HG02759 (cell line): ENCODE measurements around the gene UBE2V1.
A peak's percentile ranks its signal among the peaks of the same experiment; 100 is the strongest.
"Not testable (repeated sequence)": the region's sequence is repeated elsewhere in the genome, so short reads cannot be mapped to it uniquely, and the experiment has no call there.

Experiments used
- ATAC-seq: cut with Tn5 transposase; IDR thresholded peaks from one replicate; pipeline ENCODE4 v1.9.1; 2021; ENCODE audit warnings: mild to moderate bottlenecking, moderate library complexity; ENCODE audit not compliant: unreplicated experiment

UBE2V1 gene

DNA sequence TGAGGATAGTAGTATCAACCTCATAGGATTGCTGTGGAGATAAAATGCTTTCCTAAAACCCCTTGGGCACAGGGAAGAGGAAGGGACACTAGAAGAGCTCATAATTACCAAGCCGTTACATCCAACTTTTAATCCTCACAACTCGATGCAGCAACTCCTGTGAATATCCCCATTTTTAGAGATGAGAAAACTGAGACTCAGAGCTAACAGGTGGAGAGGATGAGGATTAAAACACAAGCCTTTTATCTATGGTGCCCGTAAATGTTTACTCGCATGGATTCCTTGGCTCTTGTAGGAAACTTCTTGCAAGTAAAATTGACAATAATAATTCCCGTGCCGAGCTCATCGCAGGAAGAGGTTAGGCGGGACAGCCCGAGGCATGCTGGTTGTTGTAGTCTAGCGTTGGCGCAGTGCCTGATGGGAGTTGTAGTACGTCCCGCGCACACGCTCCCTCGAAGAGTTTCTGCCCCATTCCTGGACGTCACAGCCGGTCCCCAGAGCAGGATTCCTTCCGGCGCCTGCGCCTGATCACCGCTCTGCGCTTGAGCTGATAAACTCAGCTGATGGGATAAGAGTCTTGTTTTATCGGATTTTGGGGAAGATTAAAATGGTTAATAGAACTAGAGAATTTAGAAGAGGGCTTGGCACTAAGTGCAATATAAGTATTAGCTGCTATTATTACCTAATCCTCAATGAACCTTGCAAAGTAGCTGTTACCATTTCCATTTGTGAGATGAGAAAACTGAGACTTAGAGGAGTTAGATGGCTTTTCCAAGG is 2.8 kb upstream of the UBE2V1 start:
- ATAC-seq, result peak; percentile 78

DNA sequence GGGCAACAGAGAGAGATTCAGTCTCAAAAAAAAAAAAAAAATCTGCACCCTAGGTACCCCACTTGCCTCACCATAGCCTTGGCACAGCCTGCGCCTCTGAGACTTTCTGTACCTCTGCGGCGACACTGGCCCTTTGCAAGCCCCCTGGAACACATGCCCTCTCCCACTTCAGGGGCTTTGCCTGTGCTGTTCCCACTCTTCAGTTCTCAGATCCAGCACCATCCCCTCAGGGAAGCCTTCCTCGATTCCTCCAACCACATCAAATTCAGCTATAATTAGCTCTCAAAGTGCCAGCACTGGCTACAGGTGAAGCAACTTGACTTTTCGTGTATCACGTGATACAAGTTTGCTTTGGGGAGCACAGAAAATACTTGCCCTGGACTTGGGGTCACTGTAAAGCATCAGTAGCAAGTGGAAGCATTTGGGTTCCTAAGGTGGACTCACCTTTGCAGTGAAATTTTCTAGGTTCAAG is 2.1 kb upstream of the UBE2V1 start:
- ATAC-seq, result no peak

DNA sequence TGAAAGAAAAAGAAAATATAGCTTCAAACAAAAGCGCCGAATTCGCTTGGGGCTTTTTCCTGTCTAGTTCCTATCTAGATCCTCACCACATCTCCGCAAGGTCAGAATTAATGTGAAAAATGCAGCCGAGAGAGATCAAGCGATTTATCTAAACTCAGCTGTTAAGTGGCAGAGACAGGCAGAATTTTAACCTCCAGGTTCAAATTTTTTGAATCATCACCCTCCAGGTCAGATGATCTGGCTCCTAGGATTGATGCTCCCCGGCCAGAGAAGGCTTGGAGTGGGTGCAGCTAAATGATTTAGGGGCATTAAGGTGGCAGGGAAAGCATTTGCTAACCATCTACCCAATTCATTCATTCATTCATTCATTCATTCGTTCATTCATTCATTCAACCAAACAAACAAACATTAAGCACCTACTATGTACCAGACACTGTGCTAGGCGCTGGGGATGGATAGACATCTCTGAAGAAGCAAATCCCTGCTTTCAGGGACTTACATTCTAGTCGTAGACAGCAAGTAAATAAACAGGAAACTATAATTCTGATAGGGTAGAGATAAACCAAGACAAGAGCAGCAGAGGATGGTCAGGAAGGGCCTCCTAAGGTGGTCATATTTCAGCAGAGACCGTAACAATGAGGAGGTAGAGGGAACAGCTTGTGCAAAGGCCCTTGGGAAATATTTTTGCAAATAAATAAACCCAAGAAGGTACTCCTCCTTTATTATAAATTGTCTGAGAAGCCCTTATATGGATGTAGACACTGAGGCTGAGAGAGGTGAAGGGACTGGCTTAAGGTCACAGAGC is 672 bp upstream of the UBE2V1 start:
- no peak for ATAC-seq

DNA sequence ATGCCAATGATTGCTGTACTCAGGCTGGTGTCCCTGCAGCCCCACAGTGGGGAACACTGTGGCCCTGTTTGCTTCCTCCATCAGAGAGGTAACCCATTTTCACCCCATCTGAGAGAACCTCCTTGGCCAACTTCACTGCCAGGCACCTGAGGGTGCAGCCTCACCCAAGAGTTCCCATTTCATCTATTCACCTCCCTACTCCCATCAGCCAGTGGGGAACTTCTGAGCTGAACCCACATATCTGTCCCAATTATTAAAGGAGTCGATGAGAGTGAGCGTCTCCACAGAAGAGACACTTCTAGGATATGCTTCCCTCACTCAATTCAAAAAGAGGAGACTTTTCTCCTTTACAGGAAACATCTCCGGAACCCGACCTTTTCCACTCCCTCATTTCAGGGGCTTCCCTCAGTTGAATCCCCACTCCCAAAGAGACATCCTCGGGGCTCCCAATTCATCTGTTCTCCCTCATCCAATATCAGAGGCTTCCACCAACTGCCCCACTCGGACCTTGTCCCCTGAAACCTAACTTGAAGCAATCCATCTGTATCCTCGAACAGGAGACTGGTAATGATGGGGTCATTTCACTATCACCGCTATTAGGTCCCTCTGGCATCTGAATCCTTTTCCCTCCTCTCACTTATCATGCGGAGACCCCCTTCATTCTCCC is 988 bp downstream of the UBE2V1 start:
- no peak for ATAC-seq

DNA sequence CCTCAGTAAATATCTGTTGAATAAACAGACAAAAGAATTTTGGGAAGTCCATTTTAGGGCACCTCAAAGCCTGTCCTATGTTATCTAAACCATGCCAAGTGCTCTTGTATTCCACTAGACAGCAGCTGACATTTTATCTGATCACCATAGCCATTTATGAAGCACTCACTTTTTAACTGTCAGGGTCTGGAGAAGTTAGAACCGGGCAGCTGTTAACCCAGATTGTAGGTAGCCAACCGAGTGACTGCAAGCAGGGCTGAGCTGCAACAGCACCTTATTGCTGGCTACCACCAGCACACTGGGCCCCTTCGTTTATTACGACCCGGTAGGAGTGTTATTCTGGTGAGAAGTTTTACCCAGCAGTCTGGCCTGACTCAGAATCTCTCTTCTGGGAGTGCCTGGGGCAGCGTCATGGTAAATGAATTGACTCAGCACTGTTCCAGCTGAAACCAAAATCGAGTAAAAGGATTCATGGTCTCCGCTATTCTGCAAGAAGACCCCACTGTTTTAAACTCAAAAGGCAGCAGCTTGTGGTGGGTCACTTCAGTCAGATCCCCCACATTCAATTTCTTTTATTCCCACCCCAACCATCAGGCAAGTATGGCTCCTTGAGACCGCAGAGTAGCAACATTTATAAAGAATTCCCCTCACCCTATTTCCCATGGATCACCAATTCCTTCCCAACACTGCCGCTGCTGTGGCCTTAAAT is 1.7 kb downstream of the UBE2V1 start:
- ATAC-seq, result no peak

DNA sequence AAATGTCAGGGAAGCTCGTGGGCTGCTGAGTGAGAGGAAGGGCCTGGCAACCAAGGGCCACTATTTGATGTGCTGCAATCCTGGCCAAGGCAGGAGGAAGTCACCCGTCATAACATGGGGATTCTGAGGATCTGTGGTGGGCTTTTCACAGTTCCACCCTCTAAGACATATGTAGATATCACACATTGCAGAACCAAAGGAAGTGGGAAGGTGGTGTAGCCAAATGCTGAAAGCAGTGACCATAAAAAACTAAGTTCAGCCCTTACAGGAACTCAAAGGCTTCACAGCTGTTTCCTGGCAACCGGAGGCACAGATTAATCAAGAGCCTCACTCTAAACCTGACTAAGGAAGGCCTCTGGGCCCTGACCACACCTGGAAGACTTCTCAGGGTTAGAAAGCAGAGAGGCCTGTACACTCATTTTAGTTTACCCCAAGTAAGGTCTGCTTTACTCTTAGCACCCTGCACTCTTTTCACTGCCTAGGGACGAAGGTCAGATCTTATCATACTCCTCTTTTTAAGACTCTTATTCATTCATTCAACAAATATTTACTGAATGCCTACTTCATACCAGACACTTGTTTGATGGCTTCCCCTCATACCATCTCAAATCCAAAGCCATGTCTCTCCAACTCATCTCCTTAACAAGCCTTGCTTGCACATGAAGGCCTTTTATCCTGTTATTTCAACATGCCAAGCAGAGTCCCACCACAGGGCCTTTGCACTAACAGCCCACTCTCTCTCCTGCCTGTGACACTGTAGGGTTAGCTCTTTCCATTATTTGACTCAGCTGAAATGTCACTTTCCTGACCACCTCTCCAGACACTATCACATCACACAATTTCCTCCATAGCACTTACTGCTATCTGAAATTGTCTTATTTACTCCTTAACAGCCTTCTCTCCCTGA is 2.6 kb downstream of the UBE2V1 start:
- ATAC-seq, result peak; percentile 51

DNA sequence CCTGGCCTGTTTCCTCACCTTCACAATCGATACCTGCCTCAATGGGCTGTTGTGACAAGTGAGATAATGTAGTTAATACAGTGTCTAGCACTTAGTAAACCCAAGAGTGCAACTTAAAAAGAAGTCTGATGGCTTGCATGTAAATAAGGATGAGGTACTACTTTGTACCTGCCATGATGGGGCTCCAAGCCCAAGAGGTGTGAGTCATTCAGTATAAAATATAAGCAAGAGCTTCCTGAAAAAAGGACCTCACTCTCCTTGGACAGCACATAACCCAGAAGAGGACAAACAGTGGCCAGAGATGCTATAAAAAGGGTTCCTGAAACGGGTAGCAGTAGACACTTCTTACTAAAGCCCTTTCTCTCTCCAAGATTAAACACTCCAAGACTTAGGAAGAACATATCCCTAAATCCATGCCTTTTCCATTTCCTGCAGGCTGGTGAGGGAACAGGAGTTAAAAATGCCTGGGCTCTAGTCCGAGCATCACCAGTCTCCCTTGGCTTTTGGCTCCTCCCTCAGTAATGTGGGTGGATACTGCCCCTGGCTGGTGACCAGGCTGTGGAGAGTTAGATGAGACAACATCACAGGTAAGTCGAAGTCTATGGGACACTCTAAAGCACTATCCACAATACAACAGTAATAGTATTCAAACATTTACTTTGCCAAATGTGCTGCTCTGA is 4.3 kb downstream of the UBE2V1 start:
- ATAC-seq, result no peak

DNA sequence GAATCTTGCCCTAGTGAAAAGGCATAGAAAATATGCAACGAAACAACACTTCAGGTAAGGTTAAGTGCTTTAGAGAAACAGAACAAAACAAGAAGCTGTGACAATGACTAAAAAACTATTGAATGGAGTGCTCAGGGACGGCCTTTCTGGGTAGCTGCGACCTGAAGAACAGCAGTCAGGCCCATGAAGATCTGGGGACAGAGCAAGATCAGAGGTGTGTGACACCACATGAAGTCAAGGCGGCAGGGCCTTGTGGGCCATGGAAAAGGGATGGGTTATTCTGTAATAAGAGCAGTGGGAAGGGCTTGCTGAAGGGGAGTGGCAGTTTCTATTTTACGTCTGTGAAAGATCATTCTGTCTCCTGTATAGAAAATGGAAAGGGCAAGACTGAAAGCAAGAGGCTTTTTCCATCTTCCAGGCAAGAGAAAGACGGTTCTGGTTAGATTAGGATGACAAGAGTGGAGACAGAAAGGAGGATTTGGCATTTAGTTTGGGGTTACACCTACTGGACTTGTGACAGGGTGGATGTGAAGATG is 5.1 kb downstream of the UBE2V1 start:
- no peak for ATAC-seq

DNA sequence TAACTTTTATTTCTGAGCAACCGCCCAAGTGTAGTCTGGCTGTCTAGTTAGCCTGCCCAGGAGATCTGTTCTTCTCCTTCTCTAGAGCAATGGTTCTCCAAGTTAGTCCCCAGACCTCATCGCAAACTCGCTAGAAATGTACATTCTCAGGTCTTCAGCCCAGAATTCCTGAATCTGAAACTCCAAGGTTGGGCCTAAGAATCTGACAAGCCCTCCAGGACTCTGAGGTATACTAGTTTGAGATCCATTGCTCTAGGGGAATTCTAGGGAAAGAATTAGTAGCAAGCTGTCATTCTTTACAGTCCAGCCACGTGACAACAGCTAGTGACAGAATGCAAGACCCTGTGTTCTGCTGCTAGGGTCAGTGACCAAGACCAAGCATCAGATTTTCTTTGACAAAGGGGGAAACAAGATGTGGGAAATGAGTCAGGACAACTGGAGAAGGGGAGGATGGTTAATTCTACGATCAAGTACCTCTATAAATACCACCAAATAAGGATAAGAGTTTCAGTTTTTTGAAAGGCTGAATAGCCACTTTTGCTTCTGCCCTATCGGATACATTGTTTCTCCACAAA is 5.8 kb downstream of the UBE2V1 start:
- ATAC-seq, result no peak

DNA sequence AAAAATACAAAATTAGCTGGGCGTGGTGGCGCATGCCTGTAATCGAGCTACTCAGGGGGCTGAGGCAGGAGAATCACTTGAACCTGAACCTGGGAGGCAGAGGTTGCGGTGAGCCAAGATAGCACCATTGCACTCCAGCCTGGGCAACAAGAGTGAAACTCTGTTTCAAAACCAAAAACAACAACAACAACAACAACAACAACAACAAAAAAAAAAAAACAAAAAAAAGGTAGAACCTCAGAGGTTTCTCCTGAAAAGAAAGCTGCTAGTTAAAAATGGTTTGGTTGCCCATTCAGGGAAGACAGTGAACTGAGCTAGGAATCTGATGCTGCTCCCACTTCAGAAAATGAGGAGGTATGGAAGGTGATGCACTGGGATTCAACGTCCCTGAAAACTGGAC is 6.3 kb downstream of the UBE2V1 start:
- ATAC-seq, result not testable (repeated sequence)

DNA sequence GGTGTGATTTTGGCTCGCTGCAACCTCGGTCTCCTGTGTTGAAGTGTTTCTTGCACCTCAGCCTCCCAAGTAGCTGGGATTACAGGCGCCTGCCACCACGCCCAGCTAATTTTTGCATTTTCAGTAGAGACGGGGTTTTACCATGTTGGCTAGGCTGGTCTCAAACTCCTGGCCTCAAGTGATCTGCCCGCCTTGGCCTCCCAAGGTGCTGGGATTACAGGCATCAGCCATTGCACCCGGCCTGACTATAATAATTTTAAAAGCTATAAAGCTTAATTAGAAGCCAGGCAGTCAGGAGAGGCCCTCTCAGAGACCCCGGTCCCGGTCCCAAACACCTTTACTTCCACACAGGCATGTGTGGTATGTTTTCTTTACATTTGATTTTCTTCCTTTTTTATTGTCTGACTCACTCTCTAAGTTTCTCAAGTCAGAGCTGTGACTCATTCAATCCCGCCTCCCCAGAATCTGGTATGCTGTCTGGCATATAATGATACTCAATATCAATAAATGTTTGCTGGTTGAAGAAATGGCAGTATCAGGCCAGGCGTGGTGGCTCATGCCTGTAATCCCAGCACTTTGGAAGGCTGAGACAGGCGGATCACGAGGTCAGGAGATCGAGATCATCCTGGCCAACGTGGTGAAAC is 9.4 kb downstream of the UBE2V1 start:
- not testable (repeated sequence) for ATAC-seq

DNA sequence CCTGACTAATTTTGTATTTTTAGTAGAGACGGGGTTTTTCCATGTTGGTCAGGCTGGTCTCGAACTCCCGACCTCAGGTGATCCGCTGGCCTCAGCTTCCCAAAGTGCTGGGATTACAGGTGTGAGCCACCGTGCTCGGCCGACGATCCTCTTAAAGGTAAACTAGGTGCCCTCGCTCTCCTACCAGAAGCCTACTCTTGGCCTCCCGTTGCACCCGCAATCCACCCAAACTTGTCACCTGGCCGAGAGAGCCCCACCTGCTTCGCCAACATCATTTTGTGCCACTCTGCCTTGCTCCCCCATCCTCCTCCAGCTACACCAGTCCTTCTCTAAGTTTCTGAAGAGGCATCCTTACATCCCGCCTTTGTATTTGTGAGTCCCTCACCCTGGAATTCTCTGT is 10.4 kb downstream of the UBE2V1 start:
- not testable (repeated sequence) for ATAC-seq

DNA sequence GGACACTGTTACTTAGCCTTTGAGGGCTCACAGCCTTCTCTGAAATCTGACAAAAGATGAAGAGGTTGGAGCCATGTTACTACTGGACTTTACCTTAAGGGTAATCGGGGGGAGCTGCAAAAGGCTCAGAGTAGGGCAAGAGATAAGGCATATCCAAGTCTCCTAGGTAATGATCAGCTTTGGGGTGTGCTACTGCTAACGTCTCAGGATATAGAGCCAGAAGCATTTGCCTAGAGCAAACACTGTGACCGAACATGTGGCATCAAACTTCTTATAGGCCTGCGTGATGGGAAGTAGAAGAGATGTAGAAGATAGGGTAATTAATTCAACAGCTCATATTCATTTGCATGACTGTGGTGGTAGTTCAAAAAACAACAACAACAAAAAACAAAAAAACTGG is 11.1 kb downstream of the UBE2V1 start:
- ATAC-seq, result no peak

DNA sequence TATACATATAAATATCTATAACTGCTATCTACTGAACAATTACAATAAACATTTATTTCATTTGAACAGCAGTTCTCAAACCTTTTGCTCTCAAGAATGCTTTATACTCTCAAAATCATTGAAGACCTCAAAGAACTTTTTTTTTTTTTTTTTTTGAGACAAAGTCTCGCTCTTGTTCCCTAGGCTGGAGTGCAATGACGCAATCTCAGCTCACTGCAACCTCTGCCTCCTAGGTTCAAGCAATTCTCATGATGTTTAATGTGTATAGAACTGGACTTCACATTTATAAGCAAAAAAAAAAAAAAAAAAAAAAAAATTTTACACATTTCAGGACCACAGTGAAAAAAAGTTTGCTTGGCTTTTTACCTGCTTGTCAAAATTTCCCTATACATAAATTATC is 11.7 kb downstream of the UBE2V1 start:
- ATAC-seq, result no peak

DNA sequence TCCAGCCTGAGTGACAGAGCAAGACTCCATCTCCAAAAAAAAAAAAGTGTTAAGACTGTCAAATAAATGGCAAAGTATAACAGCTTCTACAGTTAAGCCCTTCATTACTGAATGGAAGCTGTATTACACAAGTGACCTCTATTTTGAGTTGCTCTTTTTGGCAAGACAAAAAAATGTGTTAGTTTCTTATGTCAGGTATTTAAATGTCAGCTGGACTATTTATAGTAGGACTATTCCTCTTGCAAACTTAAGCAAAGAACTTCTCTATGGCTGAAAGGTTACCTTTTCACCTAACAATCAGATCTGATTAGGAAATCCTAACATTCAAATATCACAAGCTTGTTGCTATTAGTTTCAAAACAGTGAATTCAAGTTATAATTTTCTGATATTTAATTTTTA is 12.4 kb downstream of the UBE2V1 start:
- no peak for ATAC-seq

DNA sequence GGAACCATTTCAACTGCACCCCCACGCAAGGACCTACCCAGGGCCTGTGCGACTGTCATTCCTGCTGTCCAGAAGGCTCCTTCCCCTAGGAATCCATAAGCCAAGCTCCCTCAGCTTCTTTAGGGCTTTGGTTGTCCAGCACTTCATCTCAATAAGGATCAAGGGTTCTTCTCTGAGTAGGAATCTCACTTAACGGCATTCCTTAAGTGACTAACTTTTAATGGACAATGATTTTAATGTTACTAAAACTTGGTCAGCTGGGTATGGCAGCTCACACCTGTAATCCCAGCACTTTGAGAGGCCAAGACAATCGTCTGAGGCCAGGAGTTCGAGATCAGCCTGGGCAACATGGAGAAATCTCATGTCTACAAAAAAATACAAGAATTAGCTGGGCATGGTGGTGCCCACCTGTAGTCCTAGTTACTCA is 13.4 kb downstream of the UBE2V1 start:
- no peak for ATAC-seq

DNA sequence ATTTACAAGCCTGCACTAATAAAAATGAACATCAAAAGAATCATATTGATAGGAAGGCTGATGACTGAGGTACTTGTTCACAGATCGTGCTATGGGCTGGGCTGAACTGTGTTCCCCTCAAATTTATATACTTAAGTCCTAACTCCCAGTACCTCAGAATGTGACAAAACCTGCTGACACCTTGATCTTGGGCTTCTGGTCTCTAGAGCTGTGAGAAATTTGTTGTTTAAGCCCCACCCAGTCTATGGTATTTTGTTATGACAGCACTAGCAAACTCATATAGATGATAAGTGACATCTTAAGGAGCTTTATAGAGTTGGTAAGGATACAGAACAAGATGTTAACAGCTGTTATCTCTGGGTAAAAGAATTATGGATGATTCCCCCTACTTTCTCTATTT is 13.8 kb downstream of the UBE2V1 start:
- no peak for ATAC-seq

DNA sequence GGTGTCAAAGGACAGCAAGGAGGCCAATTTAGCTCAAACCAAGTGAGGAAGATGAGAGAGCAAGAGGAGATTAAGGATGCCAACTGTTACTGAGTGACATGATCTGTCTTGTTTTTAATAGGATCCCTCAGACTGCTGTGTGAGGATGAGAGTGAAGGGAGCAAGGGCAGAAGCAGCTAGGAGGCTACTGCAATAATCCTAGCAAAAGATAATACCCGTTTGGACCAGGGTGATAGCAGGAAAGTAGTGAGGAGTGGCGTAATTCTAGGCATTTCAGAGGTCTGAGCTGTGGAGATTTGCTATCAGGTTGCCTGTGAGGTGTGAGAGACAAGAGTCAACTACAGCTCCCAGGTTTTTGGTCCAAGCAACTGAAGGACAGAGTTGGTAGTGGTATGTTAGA is 14.7 kb downstream of the UBE2V1 start:
- ATAC-seq, result no peak
